Naive thymus-derived CD4-positive, alpha-beta T cell (primary cell): ENCODE results near the gene PTGDR. TPM values are rescaled to one million over a fixed set of nuclear protein-coding genes. Genes with fewer than 3 reads are reported as not detected.

Experiments
- ATAC-seq: fragments of 150-1000 bp; cut with Tn5 transposase; 2 replicates; pipeline ENCODE4 v1.10.0; 2021; ENCODE audit warnings: mild to moderate bottlenecking, moderate library complexity
- CTCF ChIA-PET: fragments of 350-600 bp; sonication (Branson Sonifier 250); formaldehyde crosslinking; loops from one replicate; lab custom pipeline; 2021; ENCODE audit warnings: antibody characterized with exemption; lab: Charles Lee
- POLR2A ChIA-PET: fragments of 350-600 bp; sonication (Branson Sonifier 250); formaldehyde crosslinking; loops from one replicate; lab custom pipeline; 2021; ENCODE audit warnings: antibody characterized with exemption, inconsistent platforms; lab: Charles Lee
- DNase-seq, 9 donors: peaks; one replicate each; pipeline versions ENCODE4 v3.0.0 to v3.0.0-alpha.2; 2020 to 2022; ENCODE audit warnings: mixed read lengths in 1 of 9
- H3K27ac ChIP-seq: one replicate; pipeline ENCODE4 v1.7.0; 2013; ENCODE audit warnings: mild to moderate bottlenecking, low read depth, low read length, moderate library complexity
- H3K27me3 ChIP-seq, 2 donors: one replicate each; pipeline ENCODE4 v1.7.0; 2013; ENCODE audit warnings: low read length in 2 of 2, mild to moderate bottlenecking in 2 of 2, moderate library complexity in 2 of 2; ENCODE audit not compliant: control insufficient read depth in 2 of 2, insufficient read depth in 2 of 2
- H3K36me3 ChIP-seq, 3 experiments: 1 replicate in 2 of 3; 2 replicates in 1 of 3; pipeline ENCODE4 v1.7.0; 2013; ENCODE audit warnings: low read length in 3 of 3, mild to moderate bottlenecking in 3 of 3, moderate library complexity in 1 of 3; ENCODE audit not compliant: insufficient read depth in 3 of 3, control insufficient read depth in 2 of 3
- H3K4me1 ChIP-seq, 2 donors: one replicate each; pipeline ENCODE4 v1.7.0; 2013; ENCODE audit warnings: low read length in 2 of 2, mild to moderate bottlenecking in 2 of 2, moderate library complexity in 1 of 2; ENCODE audit not compliant: control insufficient read depth in 2 of 2, insufficient read depth in 2 of 2
- H3K4me3 ChIP-seq: 2 replicates; pipeline ENCODE4 v1.7.0; 2013; ENCODE audit warnings: mild to moderate bottlenecking, low read length
- H3K9me3 ChIP-seq, 3 experiments: 1 replicate in 2 of 3; 2 replicates in 1 of 3; pipeline ENCODE4 v1.7.0; 2013; ENCODE audit warnings: low read length in 3 of 3; ENCODE audit not compliant: control insufficient read depth in 2 of 3
- H3K27ac Mint-ChIP-seq, 9 donors: one replicate each; pipeline ENCODE4 v1.8.0; 2020 to 2022; ENCODE audit warnings: mixed read lengths in 9 of 9, mild to moderate bottlenecking in 8 of 9, moderate library complexity in 5 of 9, inconsistent platforms in 2 of 9
- H3K27me3 Mint-ChIP-seq, 5 donors: one replicate each; pipeline ENCODE4 v1.8.0; 2021 to 2022; ENCODE audit warnings: mixed read lengths in 5 of 5, mild to moderate bottlenecking in 1 of 5
- H3K36me3 Mint-ChIP-seq, 5 donors: one replicate each; pipeline ENCODE4 v1.8.0; 2020 to 2022; ENCODE audit warnings: mixed read lengths in 5 of 5, mild to moderate bottlenecking in 3 of 5, inconsistent platforms in 1 of 5
- H3K4me1 Mint-ChIP-seq, 7 donors: one replicate each; pipeline ENCODE4 v1.8.0; 2020 to 2022; ENCODE audit warnings: mixed read lengths in 7 of 7, mild to moderate bottlenecking in 3 of 7, inconsistent platforms in 1 of 7
- H3K4me3 Mint-ChIP-seq, 10 donors: one replicate each; pipeline ENCODE4 v1.8.0; 2020 to 2022; ENCODE audit warnings: mild to moderate bottlenecking in 10 of 10, mixed read lengths in 10 of 10, moderate library complexity in 6 of 10, inconsistent platforms in 2 of 10
- H3K9me3 Mint-ChIP-seq, 11 donors: one replicate each; pipeline ENCODE4 v1.8.0; 2020 to 2022; ENCODE audit warnings: mixed read lengths in 11 of 11, mild to moderate bottlenecking in 4 of 11, inconsistent platforms in 1 of 11, moderate library complexity in 1 of 11
- intact Hi-C, 2 donors: fragments of 100-400 bp; cut with micrococcal nuclease; formaldehyde crosslinking; loops; one replicate each; pipeline ENCODE4 v1.15.1; 2023
- polyA plus RNA-seq, 2 donors: library from polyadenylated mRNA; unstranded; fragments of 300-500 nt; fragmentation: Illumina TruSeq; gene quantifications; one replicate each; pipeline ENCODE4 v1.2.3, GENCODE V29; 2021
- total RNA-seq, 6 experiments: library from RNA in 5 of 6; stranded (reverse) in 5 of 6; gene quantifications; 1 replicate in 5 of 6; 2 replicates in 1 of 6; pipeline ENCODE4 v1.2.3 and lab custom pipeline; 2021 to 2026

PTGDR gene, protein sequence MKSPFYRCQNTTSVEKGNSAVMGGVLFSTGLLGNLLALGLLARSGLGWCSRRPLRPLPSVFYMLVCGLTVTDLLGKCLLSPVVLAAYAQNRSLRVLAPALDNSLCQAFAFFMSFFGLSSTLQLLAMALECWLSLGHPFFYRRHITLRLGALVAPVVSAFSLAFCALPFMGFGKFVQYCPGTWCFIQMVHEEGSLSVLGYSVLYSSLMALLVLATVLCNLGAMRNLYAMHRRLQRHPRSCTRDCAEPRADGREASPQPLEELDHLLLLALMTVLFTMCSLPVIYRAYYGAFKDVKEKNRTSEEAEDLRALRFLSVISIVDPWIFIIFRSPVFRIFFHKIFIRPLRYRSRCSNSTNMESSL
- total RNA-seq, result 10 to 100 TPM in 1 of 5 experiments, 1 to 10 TPM in 1, under 1 TPM in 3; 0.22 to 12.4 (median 0.80) TPM
- polyA plus RNA-seq, result under 1 TPM; 0.10 to 0.35 TPM
- not detected for total RNA-seq (lab: John Stamatoyannopoulos, UW)

DNA sequence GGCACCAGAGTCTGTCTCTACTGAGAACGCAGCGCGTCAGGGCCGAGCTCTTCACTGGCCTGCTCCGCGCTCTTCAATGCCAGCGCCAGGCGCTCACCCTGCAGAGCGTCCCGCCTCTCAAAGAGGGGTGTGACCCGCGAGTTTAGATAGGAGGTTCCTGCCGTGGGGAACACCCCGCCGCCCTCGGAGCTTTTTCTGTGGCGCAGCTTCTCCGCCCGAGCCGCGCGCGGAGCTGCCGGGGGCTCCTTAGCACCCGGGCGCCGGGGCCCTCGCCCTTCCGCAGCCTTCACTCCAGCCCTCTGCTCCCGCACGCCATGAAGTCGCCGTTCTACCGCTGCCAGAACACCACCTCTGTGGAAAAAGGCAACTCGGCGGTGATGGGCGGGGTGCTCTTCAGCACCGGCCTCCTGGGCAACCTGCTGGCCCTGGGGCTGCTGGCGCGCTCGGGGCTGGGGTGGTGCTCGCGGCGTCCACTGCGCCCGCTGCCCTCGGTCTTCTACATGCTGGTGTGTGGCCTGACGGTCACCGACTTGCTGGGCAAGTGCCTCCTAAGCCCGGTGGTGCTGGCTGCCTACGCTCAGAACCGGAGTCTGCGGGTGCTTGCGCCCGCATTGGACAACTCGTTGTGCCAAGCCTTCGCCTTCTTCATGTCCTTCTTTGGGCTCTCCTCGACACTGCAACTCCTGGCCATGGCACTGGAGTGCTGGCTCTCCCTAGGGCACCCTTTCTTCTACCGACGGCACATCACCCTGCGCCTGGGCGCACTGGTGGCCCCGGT is at the start of gene PTGDR:
Gene PTGDR (plus strand): TSS at position 198 of the 778 bp plus-strand sequence. CDS start 117 bp downstream, at position 315.
- DNase-seq (peak in 2 of 9 donors; percentile 13 to 43), ATAC-seq (peak; percentile 73)
- no peaks in the 10 kb centered on the region for H3K27me3 ChIP-seq
- Mint-ChIP-seq H3K4me3 (peak within 1 kb of the TSS; percentile 54 to 94 (median 82)), H3K27ac (peak within 1 kb of the TSS in 4 of 9 donors; percentile 45 to 73 (median 64)), H3K4me1 (peaks cover 12 to 51% (median 42%) of the 10 kb centered on the region in 7 donors), H3K9me3 (peaks cover 0 to 3% (median 0%) of the 10 kb centered on the region in 11 donors), H3K27me3 (peaks cover 36 to 75% (median 45%) of the 10 kb centered on the region in 5 donors), H3K36me3 (peaks cover 0 to 28% (median 4%) of the 10 kb centered on the region in 5 donors)
- H3K4me3 ChIP-seq, result peak within 1 kb of the TSS; percentile 53
- no peaks in the 10 kb centered on the region for H3K36me3 ChIP-seq
- peaks cover 5 to 37% of the 10 kb centered on the region in 2 donors for H3K4me1 ChIP-seq
- ChIA-PET POLR2A (no interaction called here), CTCF (no interaction called here)
- no peak within 1 kb of the TSS for H3K27ac ChIP-seq
- H3K9me3 ChIP-seq, result no peaks in the 10 kb centered on the region
- intact Hi-C loops, result no loop called here

DNA sequence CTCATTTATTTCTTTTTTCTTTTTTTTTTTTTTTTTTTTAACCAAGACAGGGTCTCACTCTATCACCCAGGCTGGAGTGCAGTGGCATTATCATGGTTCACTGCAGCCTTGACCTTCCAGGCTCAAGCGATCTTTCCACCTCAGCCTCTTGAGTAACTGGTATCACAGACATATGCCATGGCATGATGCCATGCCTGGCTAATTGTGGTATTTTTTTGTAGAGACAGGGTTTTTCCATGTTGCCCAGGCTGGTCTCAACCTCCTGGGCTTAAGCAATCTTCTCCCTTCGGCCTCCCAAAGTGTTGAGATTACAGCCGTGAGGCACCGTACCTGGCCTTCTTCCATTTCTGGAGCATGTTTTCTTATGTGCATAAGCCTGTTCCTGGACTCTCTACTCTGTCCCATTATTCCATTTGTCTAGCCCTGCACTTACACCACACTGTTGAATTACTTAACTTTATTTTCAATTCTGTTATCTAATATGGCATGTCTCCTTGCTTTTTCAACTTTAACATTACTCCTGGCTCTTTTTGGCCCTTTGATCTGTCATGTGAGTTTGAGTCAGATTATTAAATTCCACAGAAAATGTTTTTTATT is 47.9 kb upstream of the PTGDR start:
- H3K36me3 Mint-ChIP-seq, result peaks cover 0 to 1% (median 0%) of the 10 kb centered on the region in 5 donors
- ATAC-seq (no peak), DNase-seq (no peak)
- POLR2A ChIA-PET, result no interaction called here
- H3K36me3 ChIP-seq, result no peaks in the 10 kb centered on the region
- no peak overlapping the region for H3K4me3 ChIP-seq
- peaks cover 0 to 19% (median 16%) of the 10 kb centered on the region in 7 donors for H3K4me1 Mint-ChIP-seq
- peaks cover 7 to 8% of the 10 kb centered on the region in 2 donors for H3K4me1 ChIP-seq
- intact Hi-C loops, result no loop called here
- no peaks in the 10 kb centered on the region for H3K9me3 Mint-ChIP-seq
- no peak overlapping the region for H3K4me3 Mint-ChIP-seq
- H3K9me3 ChIP-seq, result no peaks in the 10 kb centered on the region
- H3K27me3 ChIP-seq, result no peaks in the 10 kb centered on the region
- H3K27ac ChIP-seq, result no peak overlapping the region
- CTCF ChIA-PET, result no interaction called here
- H3K27ac Mint-ChIP-seq, result no peak overlapping the region
- H3K27me3 Mint-ChIP-seq, result peaks cover 0 to 14% (median 0%) of the 10 kb centered on the region in 5 donors

DNA sequence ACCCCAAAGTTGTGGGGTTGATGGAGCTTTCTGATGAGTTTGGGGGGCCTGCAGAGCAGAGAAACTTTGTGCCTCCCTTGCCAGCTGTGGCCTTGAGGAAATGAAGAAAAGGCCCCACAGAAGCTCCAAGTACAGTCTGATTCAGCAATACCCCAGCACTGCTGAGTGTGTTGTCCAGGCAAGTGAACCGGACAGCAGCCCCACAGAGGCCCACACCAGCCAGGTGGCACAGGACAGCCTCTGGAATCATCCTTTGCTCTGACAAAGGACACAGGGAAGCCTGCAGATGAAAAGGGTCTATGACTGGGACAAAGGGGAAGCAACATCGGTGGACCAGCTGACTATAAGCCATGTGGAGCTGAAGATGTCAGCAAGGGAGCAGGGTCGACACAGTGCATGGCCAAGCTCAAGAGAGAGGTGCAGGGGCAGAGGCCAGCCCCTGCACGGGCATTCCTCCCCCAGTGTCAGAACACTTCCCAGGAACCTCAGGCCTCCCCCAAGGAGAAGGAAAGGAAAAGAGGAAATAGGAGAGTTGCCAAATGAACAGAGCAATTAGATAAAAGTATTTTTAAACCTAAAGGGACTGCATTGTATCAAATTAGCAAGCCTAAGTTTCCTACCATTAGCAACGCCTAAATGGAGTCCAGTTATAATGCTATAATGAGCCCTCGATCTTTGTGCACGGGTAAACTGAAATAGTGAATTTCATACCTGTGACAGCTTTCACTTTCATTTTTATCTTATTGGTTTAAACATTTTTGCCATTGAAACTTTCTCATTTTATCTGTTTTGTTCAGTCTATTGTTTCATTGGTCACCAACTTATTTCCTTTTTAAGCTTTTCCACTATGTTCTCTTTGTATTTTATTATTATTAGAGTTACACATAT is 46.3 kb upstream of the PTGDR start:
- Mint-ChIP-seq H3K4me3 (peak overlapping the region; percentile 79 to 96 (median 86)), H3K36me3 (peaks cover 0 to 1% (median 0%) of the 10 kb centered on the region in 5 donors), H3K27me3 (peaks cover 0 to 6% (median 0%) of the 10 kb centered on the region in 5 donors), H3K27ac (peak overlapping the region; percentile 14 to 87 (median 85)), H3K4me1 (peaks cover 0 to 19% (median 16%) of the 10 kb centered on the region in 7 donors), H3K9me3 (no peaks in the 10 kb centered on the region)
- peak in 4 of 9 donors; percentile 0 to 8 (median 2) for DNase-seq
- Histone ChIP-seq H3K27me3 (no peaks in the 10 kb centered on the region), H3K9me3 (no peaks in the 10 kb centered on the region), H3K4me3 (peak overlapping the region; percentile 67), H3K36me3 (no peaks in the 10 kb centered on the region), H3K4me1 (peaks cover 7 to 8% of the 10 kb centered on the region in 2 donors), H3K27ac (peak overlapping the region; percentile 47)
- ChIA-PET CTCF (interaction anchor here (0.7 kb wide), 1 partner anchor 33 kb away, joined by 3 read pairs; no protein-coding TSS in a partner anchor), POLR2A (no interaction called here)
- intact Hi-C loops, result no loop called here
- ATAC-seq, result peak; percentile 27

DNA sequence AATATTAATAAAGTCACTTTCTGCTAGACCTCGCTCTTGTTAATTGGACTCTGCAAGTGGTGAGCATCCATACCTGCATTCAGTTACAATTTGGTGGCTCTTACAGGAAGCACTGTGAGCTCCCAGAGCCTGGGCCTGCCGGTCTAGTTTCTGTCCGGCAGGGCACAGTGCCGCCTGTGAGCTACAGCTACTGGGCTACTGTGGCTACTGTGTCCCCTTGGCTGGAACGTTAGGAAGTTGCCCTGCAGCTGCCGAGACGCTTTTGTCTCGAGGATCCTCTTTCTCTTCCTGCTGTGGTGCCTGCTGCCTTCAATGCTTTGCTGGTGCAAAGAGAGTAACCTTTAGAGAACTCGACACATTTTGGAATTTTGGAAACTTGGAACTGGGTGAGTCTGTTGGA is 44.6 kb upstream of the PTGDR start:
- ChIA-PET CTCF (no interaction called here), POLR2A (no interaction called here)
- Mint-ChIP-seq H3K36me3 (peaks cover 0 to 1% (median 0%) of the 10 kb centered on the region in 5 donors), H3K27ac (no peak overlapping the region), H3K4me1 (peaks cover 0 to 19% (median 16%) of the 10 kb centered on the region in 7 donors), H3K27me3 (peaks cover 0 to 5% (median 0%) of the 10 kb centered on the region in 5 donors), H3K9me3 (peaks cover 0 to 1% (median 0%) of the 10 kb centered on the region in 11 donors), H3K4me3 (peak overlapping the region in 2 of 10 donors; percentile 10 to 28)
- Histone ChIP-seq H3K4me3 (no peak overlapping the region), H3K36me3 (no peaks in the 10 kb centered on the region), H3K4me1 (peaks cover 7 to 8% of the 10 kb centered on the region in 2 donors), H3K27me3 (no peaks in the 10 kb centered on the region), H3K9me3 (no peaks in the 10 kb centered on the region), H3K27ac (no peak overlapping the region)
- no peak for ATAC-seq
- no peak for DNase-seq
- intact Hi-C loops, result loop anchor here in 1 of 2 donors (1.0 kb wide), 1 partner anchor 11 kb away; no protein-coding TSS in a partner anchor

DNA sequence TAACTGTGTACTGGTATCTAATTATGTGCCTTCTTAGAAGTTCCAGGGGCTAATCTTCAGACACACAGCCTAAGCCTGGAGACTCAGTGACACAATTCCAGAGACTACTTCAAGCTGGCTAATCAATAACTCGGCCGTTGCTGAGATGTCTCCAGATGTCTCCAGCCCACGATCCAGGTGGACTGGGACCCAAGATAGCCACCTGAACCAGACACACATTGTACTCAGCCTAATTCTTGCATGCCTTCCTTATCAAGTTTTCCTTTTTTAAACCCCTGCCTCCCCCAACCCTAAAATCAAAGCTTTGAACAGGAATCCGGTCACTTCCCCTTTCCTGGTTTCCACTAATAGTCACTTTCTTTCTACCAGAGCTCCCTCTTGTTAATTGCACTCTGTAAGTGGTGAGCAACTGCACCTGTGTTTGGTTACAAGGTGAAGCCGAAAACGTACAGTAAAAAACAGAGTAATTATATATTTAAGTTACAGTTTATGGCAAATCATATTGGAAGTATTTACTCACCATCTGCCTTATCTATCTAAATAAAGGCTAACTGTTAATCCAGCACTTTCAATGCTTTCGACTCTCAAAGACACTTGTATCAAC is 39.8 kb upstream of the PTGDR start:
- no peak overlapping the region for H3K27ac ChIP-seq
- no peaks in the 10 kb centered on the region for H3K9me3 ChIP-seq
- CTCF ChIA-PET, result no interaction called here
- Mint-ChIP-seq H3K4me1 (peaks cover 0 to 15% (median 5%) of the 10 kb centered on the region in 7 donors), H3K4me3 (no peak overlapping the region), H3K36me3 (peaks cover 0 to 1% (median 0%) of the 10 kb centered on the region in 5 donors), H3K9me3 (peaks cover 0 to 2% (median 0%) of the 10 kb centered on the region in 11 donors), H3K27me3 (peaks cover 0 to 16% (median 0%) of the 10 kb centered on the region in 5 donors), H3K27ac (no peak overlapping the region)
- intact Hi-C loops, result no loop called here
- H3K4me1 ChIP-seq, result no peaks in the 10 kb centered on the region
- DNase-seq (no peak), ATAC-seq (no peak)
- no peaks in the 10 kb centered on the region for H3K36me3 ChIP-seq
- no peak overlapping the region for H3K4me3 ChIP-seq
- H3K27me3 ChIP-seq, result no peaks in the 10 kb centered on the region
- POLR2A ChIA-PET, result no interaction called here
